ENCODE results near the gene LHPP.

LHPP gene

DNA sequence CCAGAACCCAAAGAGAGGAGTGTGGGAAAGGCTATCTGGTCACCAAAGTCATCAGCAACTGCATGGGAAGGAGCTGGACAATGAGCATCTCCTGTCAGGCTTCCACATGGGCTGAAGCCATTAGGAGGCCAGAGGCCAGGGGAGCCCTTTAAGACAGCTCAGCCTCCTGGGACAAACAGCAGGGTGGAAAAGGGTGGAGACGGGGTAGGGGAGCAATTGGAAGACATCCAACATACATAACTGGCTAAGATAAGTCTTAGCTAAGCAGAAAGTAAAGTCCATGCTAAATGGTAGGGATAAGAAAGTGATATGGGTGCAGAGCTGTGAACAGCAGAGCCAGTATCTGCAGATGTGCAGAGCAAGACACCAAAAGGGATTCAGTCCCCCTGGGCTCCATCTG, 41.4 kb upstream of the LHPP start (continued):
- TF ChIP-seq, protein P1, sequence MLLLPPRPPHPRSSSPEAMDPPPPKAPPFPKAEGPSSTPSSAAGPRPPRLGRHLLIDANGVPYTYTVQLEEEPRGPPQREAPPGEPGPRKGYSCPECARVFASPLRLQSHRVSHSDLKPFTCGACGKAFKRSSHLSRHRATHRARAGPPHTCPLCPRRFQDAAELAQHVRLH (tag by site-specific recombination; IDR thresholded peaks at IDR 0.05): 0 out of 2 replicates have a peak, but pooled peaks have one; percentile 52
- TF ChIP-seq ZNF423 (tag by site-specific recombination; IDR thresholded peaks at IDR 0.05): peak; percentile 86
- TF ChIP-seq MEIS1 (CRISPR knock-in tag; IDR thresholded peaks at IDR 0.05; ENCODE audit: borderline replicate concordance): no peak
- peak; percentile 48; the same call in 1 of the 2 replicates for TF ChIP-seq MZF1 (tag by site-specific recombination; IDR thresholded peaks at IDR 0.05; ENCODE audit: borderline replicate concordance)
- TF ChIP-seq TCF7L2 (IDR thresholded peaks at IDR 0.05; ENCODE audit: borderline replicate concordance, low read depth, low read length): no peak
- TF ChIP-seq ZBTB8A (tag by site-specific recombination; IDR thresholded peaks at IDR 0.05): peak; percentile 64
- peak; percentile 69 for TF ChIP-seq KLF1 (tag by site-specific recombination; IDR thresholded peaks at IDR 0.05)
- peak; percentile 70 for TF ChIP-seq GLIS1 (tag by site-specific recombination; IDR thresholded peaks at IDR 0.05)
- TF ChIP-seq, protein P2, sequence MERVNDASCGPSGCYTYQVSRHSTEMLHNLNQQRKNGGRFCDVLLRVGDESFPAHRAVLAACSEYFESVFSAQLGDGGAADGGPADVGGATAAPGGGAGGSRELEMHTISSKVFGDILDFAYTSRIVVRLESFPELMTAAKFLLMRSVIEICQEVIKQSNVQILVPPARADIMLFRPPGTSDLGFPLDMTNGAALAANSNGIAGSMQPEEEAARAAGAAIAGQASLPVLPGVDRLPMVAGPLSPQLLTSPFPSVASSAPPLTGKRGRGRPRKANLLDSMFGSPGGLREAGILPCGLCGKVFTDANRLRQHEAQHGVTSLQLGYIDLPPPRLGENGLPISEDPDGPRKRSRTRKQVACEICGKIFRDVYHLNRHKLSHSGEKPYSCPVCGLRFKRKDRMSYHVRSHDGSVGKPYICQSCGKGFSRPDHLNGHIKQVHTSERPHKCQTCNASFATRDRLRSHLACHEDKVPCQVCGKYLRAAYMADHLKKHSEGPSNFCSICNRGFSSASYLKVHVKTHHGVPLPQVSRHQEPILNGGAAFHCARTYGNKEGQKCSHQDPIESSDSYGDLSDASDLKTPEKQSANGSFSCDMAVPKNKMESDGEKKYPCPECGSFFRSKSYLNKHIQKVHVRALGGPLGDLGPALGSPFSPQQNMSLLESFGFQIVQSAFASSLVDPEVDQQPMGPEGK (tag by site-specific recombination; IDR thresholded peaks at IDR 0.05): no peak
- TF ChIP-seq, protein P3, sequence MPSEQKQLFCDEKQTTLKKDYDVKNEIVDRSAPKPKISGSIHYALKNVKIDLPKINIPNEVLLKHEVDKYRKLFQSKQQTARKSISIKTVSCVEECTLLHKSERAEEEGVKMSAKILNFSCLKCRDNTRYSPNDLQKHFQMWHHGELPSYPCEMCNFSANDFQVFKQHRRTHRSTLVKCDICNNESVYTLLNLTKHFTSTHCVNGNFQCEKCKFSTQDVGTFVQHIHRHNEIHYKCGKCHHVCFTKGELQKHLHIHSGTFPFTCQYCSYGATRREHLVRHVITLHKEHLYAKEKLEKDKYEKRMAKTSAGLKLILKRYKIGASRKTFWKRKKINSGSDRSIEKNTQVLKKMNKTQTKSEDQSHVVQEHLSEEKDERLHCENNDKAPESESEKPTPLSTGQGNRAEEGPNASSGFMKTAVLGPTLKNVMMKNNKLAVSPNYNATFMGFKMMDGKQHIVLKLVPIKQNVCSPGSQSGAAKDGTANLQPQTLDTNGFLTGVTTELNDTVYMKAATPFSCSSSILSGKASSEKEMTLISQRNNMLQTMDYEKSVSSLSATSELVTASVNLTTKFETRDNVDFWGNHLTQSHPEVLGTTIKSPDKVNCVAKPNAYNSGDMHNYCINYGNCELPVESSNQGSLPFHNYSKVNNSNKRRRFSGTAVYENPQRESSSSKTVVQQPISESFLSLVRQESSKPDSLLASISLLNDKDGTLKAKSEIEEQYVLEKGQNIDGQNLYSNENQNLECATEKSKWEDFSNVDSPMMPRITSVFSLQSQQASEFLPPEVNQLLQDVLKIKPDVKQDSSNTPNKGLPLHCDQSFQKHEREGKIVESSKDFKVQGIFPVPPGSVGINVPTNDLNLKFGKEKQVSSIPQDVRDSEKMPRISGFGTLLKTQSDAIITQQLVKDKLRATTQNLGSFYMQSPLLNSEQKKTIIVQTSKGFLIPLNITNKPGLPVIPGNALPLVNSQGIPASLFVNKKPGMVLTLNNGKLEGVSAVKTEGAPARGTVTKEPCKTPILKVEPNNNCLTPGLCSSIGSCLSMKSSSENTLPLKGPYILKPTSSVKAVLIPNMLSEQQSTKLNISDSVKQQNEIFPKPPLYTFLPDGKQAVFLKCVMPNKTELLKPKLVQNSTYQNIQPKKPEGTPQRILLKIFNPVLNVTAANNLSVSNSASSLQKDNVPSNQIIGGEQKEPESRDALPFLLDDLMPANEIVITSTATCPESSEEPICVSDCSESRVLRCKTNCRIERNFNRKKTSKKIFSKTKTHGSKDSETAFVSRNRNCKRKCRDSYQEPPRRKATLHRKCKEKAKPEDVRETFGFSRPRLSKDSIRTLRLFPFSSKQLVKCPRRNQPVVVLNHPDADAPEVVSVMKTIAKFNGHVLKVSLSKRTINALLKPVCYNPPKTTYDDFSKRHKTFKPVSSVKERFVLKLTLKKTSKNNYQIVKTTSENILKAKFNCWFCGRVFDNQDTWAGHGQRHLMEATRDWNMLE (tag by site-specific recombination; conservative IDR thresholded peaks at IDR 0.05; ENCODE audit: low read depth): no peak

DNA sequence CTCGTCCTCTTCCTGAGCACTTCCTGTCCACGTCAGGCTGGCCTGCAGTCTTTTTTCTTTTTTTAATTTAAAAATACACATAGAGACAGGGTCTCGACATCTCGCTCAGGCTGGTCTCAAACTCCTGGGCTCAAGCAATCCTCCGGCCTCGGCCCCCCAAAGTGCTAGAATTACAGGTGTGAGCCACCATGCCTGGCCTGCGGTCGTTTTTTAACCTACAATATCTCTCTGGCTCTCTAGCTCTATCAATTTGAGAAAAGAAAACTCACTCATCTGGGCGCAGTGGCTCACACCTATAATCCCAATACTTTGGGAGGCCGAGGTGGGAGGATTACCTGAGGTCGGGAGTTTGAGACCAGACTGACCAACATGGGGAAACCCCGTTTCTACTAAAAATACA, 38.9 kb upstream of the LHPP start:
- POLR2A ChIA-PET: no interaction called here
- no peak for TF ChIP-seq BCL11B (tag by site-specific recombination; IDR thresholded peaks at IDR 0.05; ENCODE audit: low read depth)
- no peak for TF ChIP-seq IKZF3 (tag by site-specific recombination; IDR thresholded peaks at IDR 0.05)
- TF ChIP-seq TCF7L2 (IDR thresholded peaks at IDR 0.05; ENCODE audit: borderline replicate concordance, low read depth, low read length): no peak
- TF ChIP-seq FEZF1 (tag by site-specific recombination; IDR thresholded peaks at IDR 0.05): no peak
- TF ChIP-seq MEIS1 (CRISPR knock-in tag; IDR thresholded peaks at IDR 0.05; ENCODE audit: borderline replicate concordance): no peak
- TF ChIP-seq ZNF843 (tag by site-specific recombination; IDR thresholded peaks at IDR 0.05): no peak
- no peak for TF ChIP-seq ZNF223 (tag by site-specific recombination; IDR thresholded peaks at IDR 0.05)
- TF ChIP-seq, protein P4, sequence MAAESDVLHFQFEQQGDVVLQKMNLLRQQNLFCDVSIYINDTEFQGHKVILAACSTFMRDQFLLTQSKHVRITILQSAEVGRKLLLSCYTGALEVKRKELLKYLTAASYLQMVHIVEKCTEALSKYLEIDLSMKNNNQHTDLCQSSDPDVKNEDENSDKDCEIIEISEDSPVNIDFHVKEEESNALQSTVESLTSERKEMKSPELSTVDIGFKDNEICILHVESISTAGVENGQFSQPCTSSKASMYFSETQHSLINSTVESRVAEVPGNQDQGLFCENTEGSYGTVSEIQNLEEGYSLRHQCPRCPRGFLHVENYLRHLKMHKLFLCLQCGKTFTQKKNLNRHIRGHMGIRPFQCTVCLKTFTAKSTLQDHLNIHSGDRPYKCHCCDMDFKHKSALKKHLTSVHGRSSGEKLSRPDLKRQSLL (tag by site-specific recombination; IDR thresholded peaks at IDR 0.05): no peak
- no peak for TF ChIP-seq ZNF146 (tag by site-specific recombination; IDR thresholded peaks at IDR 0.05)
- TF ChIP-seq ZNF514 (tag by site-specific recombination; IDR thresholded peaks at IDR 0.05): no peak
- TF ChIP-seq, protein P5, sequence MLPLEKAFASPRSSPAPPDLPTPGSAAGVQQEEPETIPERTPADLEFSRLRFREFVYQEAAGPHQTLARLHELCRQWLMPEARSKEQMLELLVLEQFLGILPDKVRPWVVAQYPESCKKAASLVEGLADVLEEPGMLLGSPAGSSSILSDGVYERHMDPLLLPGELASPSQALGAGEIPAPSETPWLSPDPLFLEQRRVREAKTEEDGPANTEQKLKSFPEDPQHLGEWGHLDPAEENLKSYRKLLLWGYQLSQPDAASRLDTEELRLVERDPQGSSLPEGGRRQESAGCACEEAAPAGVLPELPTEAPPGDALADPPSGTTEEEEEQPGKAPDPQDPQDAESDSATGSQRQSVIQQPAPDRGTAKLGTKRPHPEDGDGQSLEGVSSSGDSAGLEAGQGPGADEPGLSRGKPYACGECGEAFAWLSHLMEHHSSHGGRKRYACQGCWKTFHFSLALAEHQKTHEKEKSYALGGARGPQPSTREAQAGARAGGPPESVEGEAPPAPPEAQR (tag by site-specific recombination; IDR thresholded peaks at IDR 0.05): no peak
- no peak for TF ChIP-seq GFI1B (tag by site-specific recombination; IDR thresholded peaks at IDR 0.05)
- no peak for TF ChIP-seq GLI4 (tag by site-specific recombination; IDR thresholded peaks at IDR 0.05)
- TF ChIP-seq ZNF510 (tag by site-specific recombination; IDR thresholded peaks at IDR 0.05; ENCODE audit: insufficient replicate concordance): no peak
- no peak for TF ChIP-seq KLF9 (tag by site-specific recombination; IDR thresholded peaks at IDR 0.05; ENCODE audit: low read depth)
- TF ChIP-seq, protein P6, sequence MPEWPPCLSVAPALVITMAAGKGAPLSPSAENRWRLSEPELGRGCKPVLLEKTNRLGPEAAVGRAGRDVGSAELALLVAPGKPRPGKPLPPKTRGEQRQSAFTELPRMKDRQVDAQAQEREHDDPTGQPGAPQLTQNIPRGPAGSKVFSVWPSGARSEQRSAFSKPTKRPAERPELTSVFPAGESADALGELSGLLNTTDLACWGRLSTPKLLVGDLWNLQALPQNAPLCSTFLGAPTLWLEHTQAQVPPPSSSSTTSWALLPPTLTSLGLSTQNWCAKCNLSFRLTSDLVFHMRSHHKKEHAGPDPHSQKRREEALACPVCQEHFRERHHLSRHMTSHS (tag by site-specific recombination; IDR thresholded peaks at IDR 0.05): no peak
- TF ChIP-seq ZNF16 (tag by site-specific recombination; IDR thresholded peaks at IDR 0.05; ENCODE audit: low read depth): no peak
- TF ChIP-seq ZNF157 (tag by site-specific recombination; IDR thresholded peaks at IDR 0.05): no peak
- no peak overlapping the region for H3K4me3 ChIP-seq (ENCODE audit: low read depth, low read length)
- CTCF ChIA-PET: no interaction called here
- peaks cover 13% of the 10 kb centered on the region for H3K4me1 ChIP-seq (ENCODE audit: control insufficient read depth, insufficient read depth, low read length)
- H3K36me3 ChIP-seq (ENCODE audit: control insufficient read depth in 2 of 2, insufficient read depth in 1 of 2, low read length in 2 of 2): no peaks in the 10 kb centered on the region
- H3K9me3 ChIP-seq (ENCODE audit: control insufficient read depth, insufficient read depth, low read depth, low read length): no peaks in the 10 kb centered on the region
- H3K27ac ChIP-seq (ENCODE audit: extremely low read depth, low read depth, low read length): no peak overlapping the region
